H1 (cell line): ENCODE results near the gene LAT. TPM values are rescaled to one million over a fixed set of nuclear protein-coding genes. Genes with fewer than 3 reads are reported as not detected.
"Not testable (repeated sequence)": the region's sequence is repeated elsewhere in the genome, so short reads cannot be mapped to it uniquely, and the experiment has no call there.

Experiments
- CTCF ChIA-PET: fragments of 300-600 bp; sonication (Branson Sonifier 250); formaldehyde crosslinking; loops from one replicate; lab custom pipeline; 2021; ENCODE audit not compliant: partially characterized antibody; lab: Charles Lee
- POLR2A ChIA-PET: fragments of 300-600 bp; sonication (Branson Sonifier 250); formaldehyde crosslinking; loops from one replicate; lab custom pipeline; 2021; ENCODE audit warnings: inconsistent platforms; ENCODE audit not compliant: partially characterized antibody; lab: Charles Lee
- DNase-seq, 2 experiments: peaks; one replicate each; pipeline versions ENCODE4 v3.0.0 to v3.0.0-alpha.2; 2010 to 2022; ENCODE audit warnings: low spot score in 2 of 2, low read depth in 1 of 2, mixed read lengths in 1 of 2
- FAIRE-seq: peaks from 2 replicates; lab custom pipeline; 2011; peaks lifted over from hg19 to GRCh38; lab: Jason Lieb, UNC
- H2AFZ ChIP-seq: 2 replicates; pipeline ENCODE4 v1.8.1; 2012; ENCODE audit warnings: low read length, inconsistent platforms
- H2AK5ac ChIP-seq: 2 replicates; pipeline ENCODE4 v1.6.1; 2013; ENCODE audit warnings: low read depth, low read length
- H2BK120ac ChIP-seq: replicated peaks from 2 replicates; pipeline ENCODE3; 2013; ENCODE audit warnings: low read depth, low read length, inconsistent platforms
- H2BK12ac ChIP-seq: 2 replicates; pipeline ENCODE4 v1.6.1; 2013; ENCODE audit warnings: low read depth, low read length
- H2BK15ac ChIP-seq: 2 replicates; pipeline ENCODE4 v1.6.1; 2013; ENCODE audit warnings: low read length
- H2BK20ac ChIP-seq: 2 replicates; pipeline ENCODE4 v1.6.1; 2013; ENCODE audit warnings: low read length
- H2BK5ac ChIP-seq: 2 replicates; pipeline ENCODE4 v1.6.1; 2013; ENCODE audit warnings: low read depth, low read length
- H3K14ac ChIP-seq: 2 replicates; pipeline ENCODE4 v1.6.1; 2013; ENCODE audit warnings: inconsistent platforms; ENCODE audit not compliant: insufficient read length
- H3K18ac ChIP-seq: 2 replicates; pipeline ENCODE4 v1.6.1; 2013; ENCODE audit warnings: low read length; ENCODE audit errors: extremely low read depth
- H3K23ac ChIP-seq: 2 replicates; pipeline ENCODE4 v1.6.1; 2013; ENCODE audit warnings: inconsistent platforms; ENCODE audit not compliant: insufficient read length
- H3K23me2 ChIP-seq: 2 replicates; pipeline ENCODE4 v1.6.1; 2013; ENCODE audit warnings: low read depth, low read length
- H3K27ac ChIP-seq: 2 replicates; pipeline ENCODE4 v1.6.1; 2011; ENCODE audit warnings: low read depth, low read length, inconsistent platforms
- H3K27me3 ChIP-seq, 4 experiments: replicated peaks in 1 of 4; 1 replicate in 1 of 4; 2 replicates in 3 of 4; pipeline versions ENCODE4 v1.6.1 to v1.8.1; 2011 to 2013; ENCODE audit warnings: low read length in 3 of 4, mild to moderate bottlenecking in 3 of 4, inconsistent platforms in 2 of 4, mixed read lengths in 2 of 4, moderate library complexity in 1 of 4; ENCODE audit not compliant: control insufficient read depth in 3 of 4, insufficient read depth in 3 of 4; ENCODE audit errors: extremely low read depth in 1 of 4
- H3K36me3 ChIP-seq, 4 experiments: 2 replicates each; pipeline versions ENCODE4 v1.6.1 to v1.8.1; 2011 to 2013; ENCODE audit warnings: mild to moderate bottlenecking in 4 of 4, low read length in 3 of 4, moderate library complexity in 2 of 4, control low read depth in 1 of 4, inconsistent platforms in 1 of 4; ENCODE audit not compliant: insufficient read depth in 4 of 4, control insufficient read depth in 2 of 4
- H3K4ac ChIP-seq: replicated peaks from 2 replicates; pipeline ENCODE3; 2013; ENCODE audit warnings: low read length, low read depth, mixed read lengths, inconsistent platforms; ENCODE audit not compliant: insufficient read length
- H3K4me1 ChIP-seq, 4 experiments: replicated peaks in 1 of 4; 1 replicate in 1 of 4; 2 replicates in 3 of 4; pipeline versions ENCODE4 v1.6.1 to v1.8.1; 2011 to 2013; ENCODE audit warnings: low read length in 3 of 4, inconsistent platforms in 2 of 4, mixed read lengths in 1 of 4; ENCODE audit not compliant: insufficient read depth in 4 of 4, control insufficient read depth in 3 of 4
- H3K4me2 ChIP-seq, 2 experiments: 2 replicates each; pipeline versions ENCODE4 v1.6.1 to v1.8.1; 2011 to 2013; ENCODE audit warnings: low read depth in 2 of 2, low read length in 2 of 2, control low read depth in 1 of 2, inconsistent platforms in 1 of 2, mild to moderate bottlenecking in 1 of 2; ENCODE audit not compliant: insufficient read depth in 1 of 2
- H3K4me3 ChIP-seq, 4 experiments: fragments of 200-600, 300-600 bp in 1 of 4; sonication (generic), shearing (Covaris generic), sonication (Bioruptor Twin) in 1 of 4; 2 replicates each; pipeline versions ENCODE4 v1.5.1 to v1.8.1; 2011 to 2016; ENCODE audit warnings: low read length in 4 of 4, low read depth in 3 of 4, control low read depth in 2 of 4, inconsistent platforms in 2 of 4, mild to moderate bottlenecking in 2 of 4, mixed read lengths in 1 of 4, moderate library complexity in 1 of 4; ENCODE audit not compliant: insufficient read depth in 2 of 4; ENCODE audit errors: extremely low read depth in 1 of 4
- H3K56ac ChIP-seq: replicated peaks from 2 replicates; pipeline ENCODE3; 2013; ENCODE audit warnings: low read depth, mild to moderate bottlenecking, mixed read lengths, low read length, inconsistent platforms; ENCODE audit not compliant: insufficient read length
- H3K79me1 ChIP-seq: 2 replicates; pipeline ENCODE4 v1.6.1; 2013; ENCODE audit warnings: low read depth, low read length, control low read depth
- H3K79me2 ChIP-seq, 2 experiments: 2 replicates each; pipeline versions ENCODE4 v1.6.1 to v1.8.1; 2012 to 2013; ENCODE audit warnings: low read length in 2 of 2, mild to moderate bottlenecking in 2 of 2, inconsistent platforms in 1 of 2; ENCODE audit not compliant: insufficient read depth in 2 of 2, control insufficient read depth in 1 of 2
- H3K9ac ChIP-seq, 4 experiments: replicated peaks in 1 of 4; 1 replicate in 1 of 4; 2 replicates in 3 of 4; pipeline versions ENCODE4 v1.6.1 to v1.8.1; 2011 to 2013; ENCODE audit warnings: low read depth in 3 of 4, low read length in 3 of 4, control low read depth in 2 of 4, mild to moderate bottlenecking in 2 of 4, moderate library complexity in 2 of 4, inconsistent platforms in 1 of 4; ENCODE audit errors: extremely low read depth in 1 of 4
- H3K9me3 ChIP-seq, 2 experiments: 2 replicates each; pipeline versions ENCODE4 v1.6.1 to v1.8.1; 2012 to 2013; ENCODE audit warnings: mild to moderate bottlenecking in 2 of 2, moderate library complexity in 2 of 2, control low read depth in 1 of 2, inconsistent platforms in 1 of 2, low read depth in 1 of 2, low read length in 1 of 2, mixed read lengths in 1 of 2; ENCODE audit not compliant: insufficient read depth in 2 of 2
- H4K20me1 ChIP-seq, 2 experiments: replicated peaks in 1 of 2; 2 replicates each; pipeline versions ENCODE3 to v1.8.1; 2011 to 2013; ENCODE audit warnings: inconsistent platforms in 2 of 2, low read length in 2 of 2, mild to moderate bottlenecking in 1 of 2; ENCODE audit not compliant: insufficient read depth in 2 of 2, control insufficient read depth in 1 of 2
- H4K5ac ChIP-seq: 2 replicates; pipeline ENCODE4 v1.6.1; 2013; ENCODE audit warnings: low read length, low read depth, mixed read lengths, inconsistent platforms; ENCODE audit not compliant: insufficient read length
- H4K8ac ChIP-seq: 2 replicates; pipeline ENCODE4 v1.8.0; 2013; ENCODE audit warnings: mild to moderate bottlenecking, moderate library complexity, low read length, inconsistent platforms; ENCODE audit not compliant: insufficient read depth; ENCODE audit errors: extremely low read depth
- H4K91ac ChIP-seq: replicated peaks from 2 replicates; pipeline ENCODE3; 2013; ENCODE audit warnings: low read length, mixed read lengths, inconsistent platforms; ENCODE audit not compliant: insufficient read length
- WGBS, 2 experiments: shearing (Covaris generic) in 1 of 2; methylation state at CpG; one replicate each; pipeline versions ENCODE4 v1.1.6 to v1.1.7; 2013 to 2015; ENCODE audit warnings: low lambda C conversion rate in 2 of 2, mixed read lengths in 2 of 2, inconsistent platforms in 1 of 2, low coverage in 1 of 2, missing lambda C conversion rate in 1 of 2; ENCODE audit not compliant: insufficient replicate concordance in 2 of 2, insufficient coverage in 1 of 2, insufficient read length in 1 of 2; ENCODE audit errors: extremely low coverage in 1 of 2, missing lambda C conversion rate in 1 of 2; 5-methylcytosine and 5-hydroxymethylcytosine counted together
- polyA plus RNA-seq, 7 experiments: library from polyadenylated mRNA; depleted of rRNA in 3 of 7; stranded (reverse) in 5 of 7; unstranded in 2 of 7; fragments of >200 nt in 5 of 7; fragments of 200-250 nt in 2 of 7; gene quantifications; 1 replicate in 5 of 7; 2 replicates in 1 of 7; 4 replicates in 1 of 7; pipeline versions ENCODE4 v1.2.1 to v1.2.3, GENCODE V29; 2011 to 2013; ENCODE audit warnings: missing spikeins in 2 of 7, mixed read lengths in 2 of 7
- total RNA-seq: library from RNA; stranded (reverse); fragmentation: NEBNext Ultra II Directional; extraction: Animal tissue kit (Norgen Biotek cat#: 25700); gene quantifications from 2 replicates; pipeline ENCODE4 v1.2.1, GENCODE V29; 2021

The LAT gene
- total and polyA plus RNA-seq, 2 of the 8 experiments (the other 6 are each of a cell fraction or from before 2014, with no cell fraction given): 2.7 to 3.4 TPM

GRCh38 chr16:29004496-29005139 is 19.8 kb downstream of the LAT start:
- H3K9ac ChIP-seq, H2BK5ac ChIP-seq, POLR2A ChIA-PET, CTCF ChIA-PET, H2AK5ac ChIP-seq, FAIRE-seq, H3K27me3 ChIP-seq, H3K4me2 ChIP-seq, H3K56ac ChIP-seq, H3K4me1 ChIP-seq, H4K5ac ChIP-seq, H3K23ac ChIP-seq, H2AFZ ChIP-seq, H3K4ac ChIP-seq, H2BK12ac ChIP-seq, H3K79me1 ChIP-seq, H2BK20ac ChIP-seq, H3K14ac ChIP-seq, H3K23me2 ChIP-seq, H4K8ac ChIP-seq, H2BK120ac ChIP-seq, H3K79me2 ChIP-seq, H4K91ac ChIP-seq, H4K20me1 ChIP-seq, H3K18ac ChIP-seq, DNase-seq, H2BK15ac ChIP-seq, H3K36me3 ChIP-seq, H3K4me3 ChIP-seq, H3K27ac ChIP-seq, H3K9me3 ChIP-seq: not testable (repeated sequence)
- 81% methylated on average over 9 of the region's 9 CpGs; no CpG with 5 or more reads in 1 of the 2 experiments for WGBS, 2 experiments
